KMS-11 (cell line): ENCODE measurements around the gene KRTAP10-12.

Experiments
- H2AFZ ChIP-seq: fragments of 200-600 bp; sonication (generic); 2 replicates; pipeline ENCODE4 v1.6.1; 2016; ENCODE audit warnings: antibody characterized with exemption, mixed run types, low read depth
- H3K27ac ChIP-seq: fragments of 200-600 bp; sonication (generic); 2 replicates; pipeline ENCODE4 v1.6.1; 2016; ENCODE audit warnings: mild to moderate bottlenecking, mixed run types
- H3K27me3 ChIP-seq: fragments of 200-600 bp; sonication (generic); 2 replicates; pipeline ENCODE4 v1.6.1; 2017; ENCODE audit warnings: mild to moderate bottlenecking, low read depth, mixed run types, moderate library complexity; ENCODE audit not compliant: insufficient read depth
- H3K36me3 ChIP-seq: fragments of 200-600 bp; sonication (generic); 2 replicates; pipeline ENCODE4 v1.6.1; 2017; ENCODE audit warnings: mild to moderate bottlenecking, mixed run types; ENCODE audit not compliant: insufficient read depth
- H3K4me1 ChIP-seq: fragments of 200-600 bp; sonication (generic); 2 replicates; pipeline ENCODE4 v1.6.1; 2016; ENCODE audit warnings: mild to moderate bottlenecking, low read depth, mixed run types; ENCODE audit not compliant: poor library complexity, severe bottlenecking
- H3K4me2 ChIP-seq: fragments of 200-600 bp; sonication (generic); 2 replicates; pipeline ENCODE4 v1.7.0; 2016; ENCODE audit warnings: mild to moderate bottlenecking, mixed run types
- H3K4me3 ChIP-seq: fragments of 200-600 bp; sonication (generic); IDR thresholded peaks from 2 replicates; pipeline ENCODE4 v1.6.1; 2017; ENCODE audit warnings: low read depth, low read length, mixed read lengths; ENCODE audit not compliant: insufficient read depth
- H3K79me2 ChIP-seq: fragments of 200-600 bp; sonication (generic); 2 replicates; pipeline ENCODE4 v1.6.1; 2016; ENCODE audit warnings: low read depth, mixed run types; ENCODE audit not compliant: insufficient read depth
- H3K9ac ChIP-seq: fragments of 200-600 bp; sonication (generic); 2 replicates; pipeline ENCODE4 v1.6.1; 2016; ENCODE audit warnings: mild to moderate bottlenecking, mixed run types
- H4K20me1 ChIP-seq: fragments of 200-600 bp; sonication (generic); 2 replicates; pipeline ENCODE4 v1.6.1; 2016; ENCODE audit warnings: mild to moderate bottlenecking, mixed run types; ENCODE audit not compliant: insufficient read depth
- CTCF ChIP-seq: fragments of 200-600 bp; sonication (generic); conservative IDR thresholded peaks from 2 replicates; pipeline ENCODE4 v1.6.1; 2017; ENCODE audit warnings: low read depth, mild to moderate bottlenecking, antibody characterized with exemption, low read length, moderate library complexity, mixed read lengths

KRTAP10-12 gene

DNA sequence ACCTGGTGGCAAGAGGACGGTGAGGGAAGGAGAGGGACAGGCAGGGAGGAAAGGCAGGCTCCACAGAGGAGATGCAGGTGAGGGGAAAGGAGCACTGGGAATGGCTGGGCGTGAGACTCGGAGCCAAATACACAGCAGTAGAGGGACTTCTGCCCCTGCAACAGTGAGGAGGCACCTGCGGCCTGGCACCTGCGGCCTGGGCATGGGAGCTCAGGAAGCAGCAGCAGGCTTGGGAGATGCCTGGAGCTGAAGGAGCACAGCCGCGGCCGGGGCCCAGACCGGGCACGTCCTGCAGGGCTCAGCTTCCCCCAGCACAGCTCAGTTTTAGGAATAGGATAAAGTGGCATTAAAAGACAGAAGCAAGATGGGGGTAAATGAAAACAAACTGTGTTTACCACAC is 35.3 kb downstream of the KRTAP10-12 start:
- no peak overlapping the region for H3K4me3 ChIP-seq
- peaks cover 79% of the 10 kb centered on the region for H3K27me3 ChIP-seq
- no peak overlapping the region for H3K27ac ChIP-seq
- H3K4me2 ChIP-seq = no peak overlapping the region
- no peaks in the 10 kb centered on the region for H3K4me1 ChIP-seq
- H4K20me1 ChIP-seq = no peaks in the 10 kb centered on the region
- no peak overlapping the region for H2AFZ ChIP-seq
- no peak for TF ChIP-seq CTCF
- H3K79me2 ChIP-seq = no peaks in the 10 kb centered on the region
- no peaks in the 10 kb centered on the region for H3K36me3 ChIP-seq
- H3K9ac ChIP-seq = no peak overlapping the region

DNA sequence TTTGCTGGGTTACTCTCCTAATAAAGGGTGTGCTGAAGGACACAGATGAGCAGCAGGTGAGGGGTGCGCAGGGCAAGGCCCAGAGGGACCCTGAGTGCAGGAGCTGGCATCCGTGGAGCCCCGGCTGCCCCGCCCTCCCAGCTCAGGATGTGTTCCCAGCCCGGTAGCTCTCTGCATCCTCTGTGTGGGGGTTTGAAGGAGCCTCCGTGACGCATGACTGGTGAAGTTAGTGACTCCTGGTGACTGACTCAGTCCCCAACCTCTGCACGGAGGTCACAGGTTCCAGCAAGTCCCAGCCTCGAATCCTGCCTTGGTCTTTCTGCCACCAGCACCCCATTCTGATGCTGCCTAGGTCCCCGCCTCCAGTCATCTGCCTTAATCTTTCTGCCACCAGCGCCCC is 36.0 kb downstream of the KRTAP10-12 start:
- H3K9ac ChIP-seq = no peak overlapping the region
- H3K4me1 ChIP-seq = no peaks in the 10 kb centered on the region
- H2AFZ ChIP-seq = no peak overlapping the region
- peaks cover 78% of the 10 kb centered on the region for H3K27me3 ChIP-seq
- H3K36me3 ChIP-seq = no peaks in the 10 kb centered on the region
- H3K79me2 ChIP-seq = no peaks in the 10 kb centered on the region
- H3K27ac ChIP-seq = no peak overlapping the region
- no peaks in the 10 kb centered on the region for H4K20me1 ChIP-seq
- H3K4me3 ChIP-seq = no peak overlapping the region
- TF ChIP-seq CTCF = no peak
- no peak overlapping the region for H3K4me2 ChIP-seq

- Histone ChIP-seq H2AFZ (no peak overlapping the region), H3K79me2 (no peaks in the 10 kb centered on the region), H3K4me1 (no peaks in the 10 kb centered on the region), H3K4me3 (no peak overlapping the region), H3K27ac (no peak overlapping the region), H3K36me3 (no peaks in the 10 kb centered on the region), H4K20me1 (no peaks in the 10 kb centered on the region), H3K9ac (no peak overlapping the region), H3K27me3 (peaks cover 73% of the 10 kb centered on the region), H3K4me2 (no peak overlapping the region)
- no peak for TF ChIP-seq CTCF
These were observed 37.2 kb downstream of the KRTAP10-12 start for GRCh38 chr21:44734026-44734745.

GRCh38 chr21:44734841-44735240 is 37.9 kb downstream of the KRTAP10-12 start:
- no peak overlapping the region for H3K9ac ChIP-seq
- no peaks in the 10 kb centered on the region for H4K20me1 ChIP-seq
- no peaks in the 10 kb centered on the region for H3K4me1 ChIP-seq
- H3K36me3 ChIP-seq = no peaks in the 10 kb centered on the region
- TF ChIP-seq CTCF = no peak
- H3K79me2 ChIP-seq = no peaks in the 10 kb centered on the region
- H2AFZ ChIP-seq = no peak overlapping the region
- no peak overlapping the region for H3K4me3 ChIP-seq
- peaks cover 73% of the 10 kb centered on the region for H3K27me3 ChIP-seq
- H3K27ac ChIP-seq = no peak overlapping the region
- H3K4me2 ChIP-seq = no peak overlapping the region
